ENCODE results near the gene SLC25A22.

SLC25A22 gene

GRCh38 chr11:798093-798713 is at the start of gene SLC25A22:
Gene SLC25A22 (minus strand): TSS chr11:798281. CDS start chr11:795006, 3,275 bp downstream.
- DNase-seq, result peak; percentile 87

GRCh38 chr11:847876-848275 is 49.8 kb upstream of the SLC25A22 start:
- no peak for DNase-seq

- no peak for DNase-seq
Measured at GRCh38 chr11:846496-847098, 48.5 kb upstream of the SLC25A22 start.

GRCh38 chr11:845872-846495 is 47.9 kb upstream of the SLC25A22 start:
- DNase-seq, result no peak

GRCh38 chr11:844693-845644 is 46.9 kb upstream of the SLC25A22 start:
- peak; percentile 96 for DNase-seq

GRCh38 chr11:843818-844692 is 46.0 kb upstream of the SLC25A22 start:
- peak; percentile 92 for DNase-seq

GRCh38 chr11:843086-843734 is 45.1 kb upstream of the SLC25A22 start:
- DNase-seq, result no peak

- DNase-seq, result peak; percentile 92
Measured at GRCh38 chr11:842370-843002, 44.4 kb upstream of the SLC25A22 start, which contains the start of the genes POLR2L and TSPAN4. Gene POLR2L (minus strand): TSS chr11:842529. CDS start chr11:842508, 21 bp downstream. Gene TSPAN4 (plus strand): TSS chr11:842852. CDS start chr11:850305, 7,453 bp downstream.

- DNase-seq, result no peak
Measured at GRCh38 chr11:841981-842369, 43.9 kb upstream of the SLC25A22 start.

- DNase-seq, result no peak
Measured at GRCh38 chr11:839875-840617, 42.0 kb upstream of the SLC25A22 start.

GRCh38 chr11:839280-839623 is 41.2 kb upstream of the SLC25A22 start:
- DNase-seq, result no peak

- DNase-seq, result no peak
Measured at GRCh38 chr11:838441-839279, 40.6 kb upstream of the SLC25A22 start.

- DNase-seq, result no peak
Measured at GRCh38 chr11:837990-838307, 39.9 kb upstream of the SLC25A22 start.

- no peak for DNase-seq
Measured at GRCh38 chr11:837189-837989, 39.3 kb upstream of the SLC25A22 start.

- no peak for DNase-seq
Measured at GRCh38 chr11:836700-837099, 38.6 kb upstream of the SLC25A22 start.

- no peak for DNase-seq
Measured at GRCh38 chr11:836274-836673, 38.2 kb upstream of the SLC25A22 start.

GRCh38 chr11:834371-835316 is 36.6 kb upstream of the SLC25A22 start:
- DNase-seq, result no peak
